ENCODE results near the gene DBP.
"Not testable (repeated sequence)": the region's sequence is repeated elsewhere in the genome, so short reads cannot be mapped to it uniquely, and the experiment has no call there.

Gene DBP

GRCh38 chr19:48668332-48668731 lies 31.2 kb upstream of the DBP start:
- no peak for DNase-seq (ENCODE audit: low read depth in 4 of 4, low spot score in 1 of 4)

DNA sequence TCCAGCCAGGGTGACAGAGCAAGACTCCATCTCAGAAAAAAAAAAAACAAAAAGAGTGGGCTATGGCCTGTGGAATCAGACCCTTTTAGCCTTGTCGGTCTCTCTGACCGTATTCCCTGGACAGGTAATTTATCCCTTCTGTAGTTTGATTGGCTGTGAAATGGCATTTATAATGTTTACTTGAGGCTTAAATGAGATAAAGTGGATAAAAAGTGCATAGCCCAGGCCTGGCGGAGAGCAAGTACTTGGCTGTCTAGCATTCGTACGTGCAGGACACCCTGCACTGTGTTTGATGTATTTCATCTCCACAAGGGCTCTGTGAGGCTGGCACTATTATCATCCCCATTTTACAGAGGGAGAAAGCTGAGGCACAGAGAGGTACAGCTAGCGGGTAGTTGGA lies 28.6 kb upstream of the DBP start:
- no peak for DNase-seq (ENCODE audit: low read depth in 4 of 4, low spot score in 1 of 4)

- DNase-seq (ENCODE audit: low read depth in 4 of 4, low spot score in 1 of 4) = no peak
These were observed 27.3 kb upstream of the DBP start for GRCh38 chr19:48664476-48664875.

- no peak for DNase-seq (ENCODE audit: low read depth in 4 of 4, low spot score in 1 of 4)
These were observed 26.5 kb upstream of the DBP start for GRCh38 chr19:48663667-48664066.

GRCh38 chr19:48661711-48662090 lies 24.5 kb upstream of the DBP start:
- DNase-seq (ENCODE audit: low read depth in 4 of 4, low spot score in 1 of 4) = no peak

GRCh38 chr19:48660852-48661710 lies 23.9 kb upstream of the DBP start:
- peak; percentile 52 to 76 (median 73) for DNase-seq (ENCODE audit: low read depth in 4 of 4, low spot score in 1 of 4)

- DNase-seq (ENCODE audit: low read depth in 4 of 4, low spot score in 1 of 4) = no peak
These were observed 22.6 kb upstream of the DBP start for GRCh38 chr19:48659768-48660167.

DNA sequence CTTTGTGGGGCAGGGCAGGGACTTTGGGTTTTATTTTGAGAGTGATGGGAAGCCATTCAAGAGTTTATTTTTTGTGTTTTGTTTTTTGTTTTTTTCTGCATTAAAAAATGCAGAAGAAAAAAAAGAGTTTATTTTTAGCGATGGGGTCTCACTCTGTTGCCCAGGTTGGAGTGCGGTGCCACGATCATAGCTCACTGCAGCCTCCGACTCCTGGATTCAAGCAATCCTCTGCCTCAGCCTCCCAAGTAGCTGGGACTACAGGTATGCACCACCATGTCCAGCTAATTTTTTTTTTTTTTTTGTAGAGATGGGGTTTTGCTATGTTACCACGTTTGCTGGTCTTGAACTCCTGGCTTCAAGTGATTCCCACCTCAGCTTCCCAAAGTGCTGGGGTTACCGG lies 21.3 kb upstream of the DBP start:
- DNase-seq (ENCODE audit: low read depth in 4 of 4, low spot score in 1 of 4) = no peak

DNA sequence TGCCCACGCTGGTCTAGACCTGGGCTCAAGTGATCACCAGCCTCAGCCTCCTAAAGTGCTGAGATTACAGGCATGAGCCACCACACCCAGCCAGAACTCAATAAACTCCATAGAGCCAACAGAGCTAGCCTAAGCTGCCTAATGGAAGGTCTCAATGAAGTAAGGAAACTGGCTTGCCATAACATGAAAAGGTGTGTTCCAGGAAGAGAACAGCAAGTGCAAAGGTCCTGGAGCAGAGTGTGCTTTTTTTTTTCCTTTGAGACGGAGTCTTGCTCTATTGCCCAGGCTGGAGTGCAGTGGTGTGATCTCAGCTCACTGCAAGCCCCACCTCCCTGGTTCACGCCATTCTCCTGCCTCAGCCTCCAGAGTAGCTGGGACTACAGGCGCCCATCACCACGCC lies 20.6 kb upstream of the DBP start:
- not testable (repeated sequence) for DNase-seq (ENCODE audit: low read depth in 4 of 4, low spot score in 1 of 4)

GRCh38 chr19:48656840-48657474 lies 19.8 kb upstream of the DBP start:
- DNase-seq (ENCODE audit: low read depth in 4 of 4, low spot score in 1 of 4) = no peak

DNA sequence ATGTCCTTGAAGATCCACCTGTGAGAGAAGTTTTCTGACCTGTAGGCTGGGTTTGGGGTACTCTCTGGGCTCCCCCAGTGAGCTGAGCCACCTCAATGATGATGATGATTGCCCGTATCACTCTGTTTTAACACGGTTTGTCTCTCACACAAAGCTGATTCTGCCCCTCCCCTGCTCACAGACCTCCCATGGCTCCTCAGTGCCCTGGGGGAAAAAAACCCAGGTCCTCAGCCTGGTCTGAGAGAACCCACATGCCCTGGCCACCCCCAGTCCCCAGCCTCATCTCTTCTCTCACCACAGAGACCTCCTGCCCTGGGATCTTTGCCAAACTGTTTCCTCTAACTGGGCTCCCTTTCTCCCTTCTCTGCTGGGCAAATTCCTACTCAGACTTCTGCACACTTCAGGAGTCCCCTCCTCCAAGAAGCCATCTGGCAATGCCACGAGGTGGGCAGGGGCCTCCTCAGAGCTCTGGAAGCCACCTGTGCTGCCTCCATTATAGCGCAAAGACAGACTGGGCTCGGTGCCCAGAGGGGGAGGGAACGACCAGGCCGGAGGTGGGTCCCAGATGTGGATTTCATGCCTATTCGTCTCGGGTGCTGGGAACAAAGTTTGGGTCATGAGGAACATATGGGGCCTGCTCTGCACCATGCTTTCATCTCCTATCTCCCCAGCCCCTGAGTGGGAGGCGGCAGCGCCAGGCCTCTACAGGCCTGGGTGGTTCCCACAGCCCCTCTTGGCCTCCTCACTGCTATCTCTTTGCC lies 17.3 kb upstream of the DBP start:
- no peak for DNase-seq (ENCODE audit: low read depth in 4 of 4, low spot score in 1 of 4)

DNA sequence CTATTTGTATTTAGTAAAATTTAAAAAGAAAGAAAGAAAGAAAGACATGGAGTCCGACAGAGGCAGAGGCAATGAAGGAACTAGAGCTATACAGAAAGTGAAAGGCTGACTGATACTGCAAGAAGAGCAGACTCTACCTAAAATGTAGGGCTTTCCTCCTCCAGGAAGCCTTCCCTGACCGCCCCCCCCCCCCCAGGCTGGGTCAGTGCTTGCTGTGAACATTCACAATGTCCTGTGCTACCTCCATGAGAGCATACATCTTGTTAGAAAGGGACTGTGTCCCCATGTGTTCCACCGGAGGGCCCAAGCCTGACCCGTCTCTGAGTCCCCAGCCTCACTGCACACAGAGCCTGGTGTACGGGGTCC lies 14.5 kb upstream of the DBP start:
- no peak for DNase-seq (ENCODE audit: low read depth in 4 of 4, low spot score in 1 of 4)

DNA sequence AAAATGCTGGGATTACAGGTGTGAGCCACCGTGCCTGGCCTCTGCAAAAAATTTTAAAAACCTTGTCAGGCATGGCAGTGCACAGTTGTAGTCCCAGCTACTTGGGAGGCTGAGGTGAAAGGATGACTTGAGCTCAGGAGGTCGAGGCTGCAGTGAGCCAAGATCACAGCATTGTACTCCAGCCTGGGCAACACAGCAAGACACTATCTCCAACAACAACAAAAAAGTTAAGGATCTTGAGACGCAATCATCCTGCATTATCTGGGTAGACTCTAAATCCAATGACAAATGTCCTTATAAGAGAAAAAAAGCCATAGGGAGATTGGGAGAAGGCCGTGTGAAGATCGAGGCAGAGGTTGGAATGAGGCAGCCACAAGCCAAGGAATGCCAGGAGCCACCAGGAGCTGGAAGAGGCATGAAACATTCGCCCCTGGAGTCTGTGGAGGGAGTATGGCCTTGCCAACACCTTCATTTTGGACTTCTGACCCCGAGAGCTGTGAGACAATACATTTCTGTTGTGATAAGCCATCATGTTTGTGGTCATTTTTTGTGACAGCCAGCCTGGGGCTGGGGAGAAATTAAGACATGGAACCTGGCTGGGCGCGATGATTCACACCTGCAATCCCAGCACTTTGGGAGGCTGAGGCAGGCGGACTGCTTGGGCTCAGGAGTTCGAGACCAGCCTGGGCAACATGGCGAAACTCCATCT lies 13.9 kb upstream of the DBP start:
- DNase-seq (ENCODE audit: low read depth in 4 of 4, low spot score in 1 of 4) = no peak

DNA sequence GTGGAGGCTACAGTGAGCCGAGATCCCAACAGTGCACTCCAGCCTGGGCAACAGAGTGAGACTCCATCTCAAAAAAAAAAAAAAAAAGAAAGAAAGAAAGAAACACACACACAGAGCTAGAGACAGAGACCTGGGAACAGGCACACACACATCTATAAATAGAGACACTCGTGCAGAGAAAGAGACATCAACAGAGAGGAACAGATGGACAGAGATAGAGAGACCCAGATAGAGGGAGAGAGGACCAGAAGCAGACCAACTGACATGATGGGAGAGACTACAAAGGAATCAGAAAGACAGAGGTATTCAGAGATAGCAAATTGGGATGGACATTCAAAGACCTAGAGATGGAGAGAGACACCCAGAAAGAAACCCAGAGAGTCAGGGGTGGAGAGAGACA lies 11.0 kb upstream of the DBP start:
- DNase-seq (ENCODE audit: low read depth in 4 of 4, low spot score in 1 of 4) = no peak

DNA sequence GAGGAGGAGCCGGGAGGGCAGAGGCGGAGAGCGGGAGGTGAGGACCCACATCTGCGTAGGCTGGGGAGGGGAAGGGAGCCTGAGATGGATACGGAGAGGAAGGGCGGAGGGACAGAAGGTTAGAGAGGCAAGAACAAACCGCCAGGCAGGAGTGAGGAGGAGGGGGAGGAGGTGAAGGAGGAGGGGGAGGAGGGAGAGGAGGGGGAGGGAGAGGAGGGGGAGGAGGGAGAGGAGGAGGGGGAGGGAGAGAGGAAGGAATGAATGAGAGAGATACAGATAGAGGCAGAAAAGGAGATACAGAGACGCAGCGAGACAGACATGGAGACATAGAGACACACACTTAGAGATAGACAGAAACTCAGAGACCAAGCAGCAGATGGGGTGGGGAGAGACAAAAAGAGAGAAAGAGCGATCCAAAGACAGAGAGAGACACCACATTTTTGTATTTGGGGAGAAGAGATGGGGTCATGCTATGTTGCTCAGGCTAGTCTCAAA lies 9.6 kb upstream of the DBP start:
- DNase-seq (ENCODE audit: low read depth in 4 of 4, low spot score in 1 of 4) = no peak

DNA sequence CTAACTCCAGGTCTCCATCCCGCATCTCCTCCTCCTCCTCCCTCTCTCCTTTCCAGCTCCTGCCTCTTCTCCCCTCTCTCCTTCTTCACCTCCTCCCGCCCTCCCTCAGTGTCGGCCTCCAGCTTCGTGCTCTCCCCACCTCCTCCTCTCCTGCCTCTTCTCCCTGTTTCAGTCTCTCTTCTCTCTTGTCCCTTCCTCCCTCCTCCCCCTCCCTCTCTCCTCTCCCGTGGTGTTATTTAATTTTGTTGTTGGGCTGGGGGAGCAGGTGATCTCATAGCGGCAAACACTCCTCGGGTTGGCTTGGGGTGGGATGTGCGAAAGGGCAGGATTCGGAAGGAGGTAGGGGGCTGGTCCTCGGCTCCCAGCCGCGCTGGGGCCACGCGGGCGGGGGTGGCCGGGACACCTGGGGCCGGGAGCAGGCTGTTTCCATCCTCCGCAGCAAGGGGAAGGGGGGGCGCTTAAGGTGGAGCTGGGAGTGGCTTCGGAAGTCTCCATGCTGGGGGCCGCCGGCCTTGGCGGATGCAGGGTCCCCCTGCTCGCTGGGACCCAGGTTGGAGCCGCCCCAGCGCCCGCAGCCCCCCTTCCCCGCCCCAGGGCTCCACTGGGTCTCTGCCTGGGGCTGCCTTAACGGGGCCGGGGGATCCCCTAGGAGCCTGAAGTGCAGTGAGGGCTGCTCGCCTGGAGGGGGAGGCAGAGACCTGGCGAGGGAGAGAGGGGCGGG lies 9.0 kb upstream of the DBP start, which contains the start of gene CA11:
CA11 (minus strand) TSS at position 187 of the 721 bp plus-strand sequence. CDS start 555 bp downstream, outside the sequence.
- peak in 3 of 4 experiments; percentile 82 to 90 (median 82) for DNase-seq (ENCODE audit: low read depth in 4 of 4, low spot score in 1 of 4)

- DNase-seq (ENCODE audit: low read depth in 4 of 4, low spot score in 1 of 4) = no peak
These were observed 8.4 kb upstream of the DBP start for GRCh38 chr19:48645620-48646000.

- DNase-seq (ENCODE audit: low read depth in 4 of 4, low spot score in 1 of 4) = peak in 3 of 4 experiments; percentile 58 to 71 (median 62)
These were observed 7.8 kb upstream of the DBP start for GRCh38 chr19:48644839-48645619.

- DNase-seq (ENCODE audit: low read depth in 4 of 4, low spot score in 1 of 4) = no peak
These were observed 7.2 kb upstream of the DBP start for GRCh38 chr19:48644355-48644754.

GRCh38 chr19:48642862-48643261 lies 5.7 kb upstream of the DBP start:
- DNase-seq (ENCODE audit: low read depth in 4 of 4, low spot score in 1 of 4) = no peak

All from stimulated activated CD4-positive, alpha-beta T cell treated with anti-CD3 and anti-CD28 coated beads, Interleukin-1b, Interleukin-23, amount 100 ng/mL, for 24 hours (primary cell).